Liver (tissue), 9 donors: ENCODE data around the gene CACNA1C. TPM values are rescaled to one million over a fixed set of nuclear protein-coding genes. Genes with fewer than 3 reads are reported as not detected.

Source experiments
- DNase-seq: peaks from one replicate; pipeline ENCODE4 v3.0.0-alpha.2; 2017; ENCODE audit warnings: low spot score
- H3K27ac ChIP-seq, 2 donors: one replicate each; pipeline ENCODE4 v1.7.0; 2013; ENCODE audit warnings: inconsistent platforms in 2 of 2, low read length in 2 of 2, control low read depth in 1 of 2, low read depth in 1 of 2, mild to moderate bottlenecking in 1 of 2
- H3K27me3 ChIP-seq, 4 donors: one replicate each; pipeline versions ENCODE4 v1.6.1 to v1.7.0; 2013; ENCODE audit warnings: low read length in 3 of 4, inconsistent platforms in 1 of 4, mild to moderate bottlenecking in 1 of 4, moderate library complexity in 1 of 4; ENCODE audit not compliant: control insufficient read depth in 4 of 4, insufficient read depth in 4 of 4
- H3K36me3 ChIP-seq, 4 donors: one replicate each; pipeline versions ENCODE4 v1.6.1 to v1.7.0; 2013; ENCODE audit warnings: low read length in 3 of 4, mild to moderate bottlenecking in 3 of 4, low read depth in 1 of 4, moderate library complexity in 1 of 4; ENCODE audit not compliant: control insufficient read depth in 4 of 4, insufficient read depth in 3 of 4
- H3K4me1 ChIP-seq, 4 donors: one replicate each; pipeline versions ENCODE4 v1.6.1 to v1.7.0; 2013; ENCODE audit warnings: low read length in 3 of 4, mild to moderate bottlenecking in 3 of 4, moderate library complexity in 1 of 4; ENCODE audit not compliant: control insufficient read depth in 4 of 4, insufficient read depth in 4 of 4
- H3K4me3 ChIP-seq, 3 donors: one replicate each; pipeline versions ENCODE4 v1.6.1 to v1.7.0; 2013; ENCODE audit warnings: low read length in 3 of 3, control low read depth in 1 of 3, low read depth in 1 of 3, mild to moderate bottlenecking in 1 of 3
- H3K9ac ChIP-seq, 2 donors: one replicate each; pipeline ENCODE4 v1.7.0; 2013; ENCODE audit warnings: low read length in 2 of 2, mild to moderate bottlenecking in 2 of 2, moderate library complexity in 2 of 2, control low read depth in 1 of 2, low read depth in 1 of 2
- H3K9me3 ChIP-seq, 4 donors: one replicate each; pipeline versions ENCODE4 v1.6.1 to v1.7.0; 2013; ENCODE audit warnings: low read length in 3 of 4; ENCODE audit not compliant: control insufficient read depth in 4 of 4
- ATF3 ChIP-seq: IDR thresholded peaks from 2 replicates; pipeline ENCODE4 v1.6.1; 2016; ENCODE audit warnings: antibody characterized with exemption
- CTCF ChIP-seq: fragments of 150-350 bp; IDR thresholded peaks from 2 replicates; pipeline ENCODE4 v1.5.1; 2017; ENCODE audit warnings: improper control_type of control experiment, low read depth, low read length; ENCODE audit not compliant: missing input control
- EGR1 ChIP-seq, 2 donors: IDR thresholded peaks; 2 replicates each; pipeline ENCODE4 v1.6.1; 2016 to 2018; ENCODE audit warnings: antibody characterized with exemption in 2 of 2, low read depth in 2 of 2
- FOXA1 ChIP-seq: IDR thresholded peaks from 2 replicates; pipeline ENCODE4 v1.6.1; 2016; ENCODE audit warnings: antibody characterized with exemption
- FOXA2 ChIP-seq: IDR thresholded peaks from 2 replicates; pipeline ENCODE4 v1.6.1; 2016; ENCODE audit warnings: antibody characterized with exemption
- GABPA ChIP-seq, 2 donors: IDR thresholded peaks in 1 of 2; conservative IDR thresholded peaks in 1 of 2; 2 replicates each; pipeline ENCODE4 v1.6.1; 2016; ENCODE audit warnings: antibody characterized with exemption in 2 of 2, mild to moderate bottlenecking in 1 of 2, moderate library complexity in 1 of 2
- HNF4A ChIP-seq, 2 donors: conservative IDR thresholded peaks; 2 replicates each; pipeline ENCODE4 v1.6.1; 2016; ENCODE audit warnings: antibody characterized with exemption in 2 of 2, mild to moderate bottlenecking in 2 of 2
- HNF4G ChIP-seq: IDR thresholded peaks from 2 replicates; pipeline ENCODE4 v1.6.1; 2016; ENCODE audit warnings: antibody characterized with exemption
- JUND ChIP-seq, 2 donors: IDR thresholded peaks; 2 replicates each; pipeline ENCODE4 v1.6.1; 2016; ENCODE audit warnings: antibody characterized with exemption in 2 of 2
- MAX ChIP-seq: IDR thresholded peaks from 2 replicates; pipeline ENCODE4 v1.6.1; 2016; ENCODE audit warnings: antibody characterized with exemption
- NR2F2 ChIP-seq: IDR thresholded peaks from 2 replicates; pipeline ENCODE4 v1.6.1; 2016; ENCODE audit warnings: antibody characterized with exemption
- RAD21 ChIP-seq, 2 donors: IDR thresholded peaks; 2 replicates each; pipeline ENCODE4 v1.6.1; 2016; ENCODE audit warnings: antibody characterized with exemption in 2 of 2, mild to moderate bottlenecking in 2 of 2
- REST ChIP-seq: IDR thresholded peaks from 2 replicates; pipeline ENCODE4 v1.6.1; 2016; ENCODE audit warnings: antibody characterized with exemption, mild to moderate bottlenecking
- RXRA ChIP-seq, 2 donors: IDR thresholded peaks; 2 replicates each; pipeline ENCODE4 v1.6.1; 2017 to 2018; ENCODE audit warnings: antibody characterized with exemption in 2 of 2, mild to moderate bottlenecking in 1 of 2
- SP1 ChIP-seq: IDR thresholded peaks from 2 replicates; pipeline ENCODE4 v1.6.1; 2018; ENCODE audit warnings: antibody characterized with exemption, mild to moderate bottlenecking
- TAF1 ChIP-seq: conservative IDR thresholded peaks from 2 replicates; pipeline ENCODE4 v1.6.1; 2016; ENCODE audit warnings: antibody characterized with exemption, mild to moderate bottlenecking
- YY1 ChIP-seq: IDR thresholded peaks from 2 replicates; pipeline ENCODE4 v1.6.1; 2016; ENCODE audit warnings: antibody characterized with exemption, mild to moderate bottlenecking
- ZBTB33 ChIP-seq: IDR thresholded peaks from 2 replicates; pipeline ENCODE4 v1.6.1; 2016; ENCODE audit warnings: antibody characterized with exemption
- WGBS: extraction: QIAGEN DNeasy Blood & Tissue Kit; methylation state at CpG from one replicate; pipeline ENCODE4 v1.1.7; 2013; 5-methylcytosine and 5-hydroxymethylcytosine counted together
- polyA plus RNA-seq, 2 donors: library from polyadenylated mRNA; stranded (reverse) in 1 of 2; unstranded in 1 of 2; fragments of 200-250 nt in 1 of 2; fragments of >200 nt in 1 of 2; fragmentation: Nextera tagmentation in 1 of 2; extraction: Ambion mirVana in 1 of 2; gene quantifications; one replicate each; pipeline versions ENCODE4 v1.2.1 to v1.2.3, GENCODE V29; 2013 to 2015
- total RNA-seq, 2 donors: library from RNA; depleted of rRNA; stranded (reverse); fragments of >200 nt; gene quantifications; one replicate each; pipeline ENCODE4 v1.2.3, GENCODE V29; 2014
- donor health status: healthy.
- donor health status: healthy.
- donor health status: healthy.
- donor health status: healthy.
- donor health status: healthy.

The CACNA1C gene
- total and polyA plus RNA-seq, 4 donors = 0.23 to 1.9 (median 0.41) TPM

DNA sequence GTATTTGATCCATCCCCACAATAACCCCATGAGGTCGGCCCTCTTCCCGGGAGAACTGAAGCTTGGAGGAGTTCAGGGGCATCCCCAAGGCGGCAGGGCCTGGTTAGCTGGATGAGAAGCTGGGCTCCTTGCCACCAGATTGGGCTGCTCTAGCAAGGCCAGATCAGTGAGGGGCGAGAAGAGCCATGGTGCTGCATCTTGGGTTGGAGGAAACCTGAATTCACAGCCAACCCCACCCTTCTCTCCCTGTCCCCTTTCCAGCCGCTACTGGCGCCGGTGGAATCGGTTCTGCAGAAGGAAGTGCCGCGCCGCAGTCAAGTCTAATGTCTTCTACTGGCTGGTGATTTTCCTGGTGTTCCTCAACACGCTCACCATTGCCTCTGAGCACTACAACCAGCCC is 513.4 kb downstream of the CACNA1C start:
- no peak for TF ChIP-seq EGR1 (IDR thresholded peaks at IDR 0.05; ENCODE audit: low read depth in 2 of 2)
- TF ChIP-seq HNF4G = no peak
- TF ChIP-seq HNF4A (conservative IDR thresholded peaks at IDR 0.05) = no peak
- TF ChIP-seq FOXA1 = no peak
- no peak for TF ChIP-seq RXRA (IDR thresholded peaks at IDR 0.05)
- no peak for TF ChIP-seq RAD21 (IDR thresholded peaks at IDR 0.05)
- no peak for TF ChIP-seq MAX
- no peak for TF ChIP-seq FOXA2
- no peak for TF ChIP-seq YY1
- no peak for TF ChIP-seq SP1
- TF ChIP-seq ZBTB33 = no peak
- no peak for TF ChIP-seq TAF1
- TF ChIP-seq CTCF = no peak
- TF ChIP-seq ATF3 = no peak
- TF ChIP-seq REST = no peak
- no peak for TF ChIP-seq GABPA (IDR thresholded peaks at IDR 0.05 in 1 of 2, conservative IDR thresholded peaks at IDR 0.05 in 1 of 2)
- no peak for TF ChIP-seq JUND (IDR thresholded peaks at IDR 0.05)
- no peak for TF ChIP-seq NR2F2
- Histone ChIP-seq H3K9ac (no peak overlapping the region), H3K36me3 (no peaks in the 10 kb centered on the region), H3K27ac (no peak overlapping the region), H3K9me3 (no peaks in the 10 kb centered on the region), H3K27me3 (peaks cover 0 to 2% (median 0%) of the 10 kb centered on the region in 4 donors), H3K4me3 (no peak overlapping the region), H3K4me1 (peaks cover 0 to 3% (median 0%) of the 10 kb centered on the region in 4 donors)
- DNase-seq = no peak
- WGBS = 93% methylated on average over 12 of the region's 12 CpGs
